Stimulated activated CD4-positive, alpha-beta T cell treated with anti-CD3 and anti-CD28 coated beads, TNF-alpha, amount 100 ng/mL, for 48 hours (primary cell): ENCODE results near the gene ROR1.

ENCODE experiments used
- DNase-seq, 3 donors: peaks; one replicate each; pipeline ENCODE4 v3.0.0-alpha.2; 2020; ENCODE audit warnings: low read depth in 3 of 3

ROR1 gene

GRCh38 chr1:63909526-63909925 is 135.7 kb downstream of the ROR1 start:
- DNase-seq: no peak

- no peak for DNase-seq
Measured at GRCh38 chr1:63911049-63911448, 137.2 kb downstream of the ROR1 start.

GRCh38 chr1:63912643-63913042 is 138.8 kb downstream of the ROR1 start:
- DNase-seq: no peak

- DNase-seq: no peak
Measured at GRCh38 chr1:63913533-63913932, 139.7 kb downstream of the ROR1 start.

GRCh38 chr1:63914241-63914640 is 140.4 kb downstream of the ROR1 start:
- no peak for DNase-seq

- DNase-seq: no peak
Measured at GRCh38 chr1:63914706-63915105, 140.9 kb downstream of the ROR1 start.

GRCh38 chr1:63915121-63915520 is 141.3 kb downstream of the ROR1 start:
- no peak for DNase-seq

- no peak for DNase-seq
Measured at GRCh38 chr1:63916485-63917360, 142.9 kb downstream of the ROR1 start.

GRCh38 chr1:63917571-63918417 is 144.0 kb downstream of the ROR1 start:
- DNase-seq: peak in 2 of 3 donors; percentile 2 to 6

- no peak for DNase-seq
Measured at GRCh38 chr1:63918418-63918945, 144.7 kb downstream of the ROR1 start.

- DNase-seq: no peak
Measured at GRCh38 chr1:63920154-63921117, 146.6 kb downstream of the ROR1 start.

- no peak for DNase-seq
Measured at GRCh38 chr1:63921359-63921758, 147.5 kb downstream of the ROR1 start.

GRCh38 chr1:63921802-63922201 is 148.0 kb downstream of the ROR1 start:
- DNase-seq: no peak

GRCh38 chr1:63922848-63923247 is 149.0 kb downstream of the ROR1 start:
- no peak for DNase-seq

GRCh38 chr1:63923302-63923701 is 149.5 kb downstream of the ROR1 start:
- DNase-seq: no peak

GRCh38 chr1:63924600-63924999 is 150.8 kb downstream of the ROR1 start:
- no peak for DNase-seq

GRCh38 chr1:63928186-63929105 is 154.6 kb downstream of the ROR1 start:
- DNase-seq: no peak

- no peak for DNase-seq
Measured at GRCh38 chr1:63929106-63929478, 155.3 kb downstream of the ROR1 start.

- DNase-seq: no peak
Measured at GRCh38 chr1:63931468-63931867, 157.7 kb downstream of the ROR1 start.

- DNase-seq: no peak
Measured at GRCh38 chr1:63934697-63935096, 160.9 kb downstream of the ROR1 start.
